Spleen (tissue), 7 donors: ENCODE measurements around the gene DBI.

ENCODE experiments used
- CTCF ChIP-seq, 11 experiments: fragments of 200-600 bp in 7 of 11; fragments of 450-650 bp in 4 of 11; sonication (generic) in 4 of 11; IDR thresholded peaks in 8 of 11; conservative IDR thresholded peaks in 3 of 11; 1 replicate in 7 of 11; 2 replicates in 4 of 11; pipeline versions ENCODE4 v1.4.0 to v1.8.0; 2016 to 2021; ENCODE audit warnings: antibody characterized with exemption in 11 of 11, inconsistent platforms in 4 of 11, mild to moderate bottlenecking in 1 of 11
- POLR2A ChIP-seq, 3 donors: fragments of 450-650 bp; IDR thresholded peaks; one replicate each; pipeline ENCODE4 v1.5.1; 2017; ENCODE audit warnings: antibody characterized with exemption in 3 of 3, mild to moderate bottlenecking in 1 of 3
- POLR2AphosphoS5 ChIP-seq, 3 donors: sonication (generic); formaldehyde crosslinking; IDR thresholded peaks; one replicate each; pipeline ENCODE4 v1.5.1; 2017; ENCODE audit warnings: antibody characterized with exemption in 3 of 3
- donor health status: DM: no; HTN: no; CAD: no; lungs with moderate emphysema.
- donor health status: DM: no; HTN: no; CAD: no.
- donor health status: DM: no; HTN: no; CAD: no.

DNA sequence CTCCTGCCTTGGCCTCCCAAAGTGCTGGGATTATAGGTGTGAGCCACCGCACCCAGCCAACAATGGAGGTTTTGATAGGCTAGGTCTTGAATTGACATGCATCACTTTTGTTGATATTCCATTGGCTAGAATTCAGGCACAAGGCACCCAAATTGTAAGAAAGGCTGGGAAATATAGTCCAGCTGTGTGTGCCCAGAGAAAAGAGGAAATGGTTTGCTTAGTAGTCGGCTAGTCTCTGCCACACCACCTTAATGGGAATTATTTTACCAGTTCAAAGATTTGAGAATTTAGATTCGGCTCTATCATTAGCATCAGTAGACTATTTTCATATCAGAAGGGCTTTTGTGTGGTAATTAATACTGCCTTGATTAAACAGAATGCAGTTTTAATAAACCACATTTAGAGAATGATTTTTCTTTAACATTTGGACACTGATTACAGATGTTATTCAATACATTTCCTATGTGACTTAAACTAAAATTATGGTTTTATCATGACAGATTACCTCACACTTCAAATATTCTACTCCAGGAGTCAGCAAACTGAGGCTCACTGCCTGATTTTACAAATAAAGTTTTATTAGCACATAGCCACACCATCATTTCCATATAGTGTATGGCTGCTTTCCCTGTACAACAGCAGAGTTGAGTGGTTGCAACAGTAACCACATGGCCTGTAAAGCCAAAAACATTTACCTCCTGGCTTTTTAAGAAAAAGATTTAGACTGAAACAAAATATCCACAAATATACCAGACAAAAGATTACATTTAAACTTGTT lies 27.4 kb downstream of the DBI start:
- TF ChIP-seq POLR2A (IDR thresholded peaks at IDR 0.05) (no peak), POLR2AphosphoS5 (IDR thresholded peaks at IDR 0.05) (no peak), CTCF (IDR thresholded peaks at IDR 0.05 in 8 of 11, conservative IDR thresholded peaks at IDR 0.05 in 3 of 11) (no peak)
